ENCODE measurements around the gene SLC7A10.

The SLC7A10 gene

DNA sequence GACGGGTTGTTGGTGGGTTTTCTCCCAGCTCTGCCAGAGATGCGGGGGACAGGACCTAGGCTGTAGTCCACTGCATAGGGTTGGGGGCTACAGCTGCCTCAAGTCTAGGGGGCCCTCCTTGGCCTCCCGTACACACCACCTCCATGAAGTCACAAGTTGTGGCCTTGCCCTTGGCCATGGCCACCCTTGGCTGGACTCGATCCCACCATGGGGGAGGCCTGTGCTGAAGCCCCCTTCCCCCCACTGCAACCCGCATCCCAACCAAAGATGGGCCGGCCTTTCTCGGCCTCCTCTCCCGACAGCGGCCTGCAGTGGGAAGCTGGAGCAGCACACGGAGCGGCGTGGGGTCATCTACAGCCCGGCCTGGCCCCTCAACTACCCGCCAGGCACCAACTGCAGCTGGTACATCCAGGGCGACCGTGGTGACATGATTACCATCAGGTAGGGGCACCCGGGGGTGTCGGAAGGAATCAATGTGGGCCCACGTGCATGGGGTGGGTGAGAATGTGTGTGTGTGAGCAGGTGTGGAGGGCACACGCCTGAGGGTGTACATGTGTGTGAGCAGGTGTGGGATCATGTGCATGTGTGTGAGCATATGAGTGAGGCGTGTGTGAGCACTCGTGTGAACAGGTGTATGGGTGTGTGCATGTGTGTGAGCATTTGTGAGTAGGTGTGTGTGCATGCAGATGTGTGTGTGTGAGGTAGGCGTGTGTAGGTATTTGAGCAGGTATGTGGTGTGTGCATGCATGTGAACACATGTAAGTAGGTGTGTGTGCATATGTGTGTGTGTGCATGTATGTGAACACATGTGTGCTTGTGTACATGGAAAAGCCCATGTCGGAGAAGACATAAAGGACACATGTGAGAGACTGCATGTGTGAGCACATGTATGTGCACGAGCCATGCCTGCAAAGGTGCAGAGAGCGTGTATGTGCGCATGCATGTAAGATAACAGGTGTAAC lies 22.8 kb downstream of the SLC7A10 start:
- Histone ChIP-seq H3K4me3 (ENCODE audit: low read length) (no peak overlapping the region), H3K27ac (ENCODE audit: low read length) (no peak overlapping the region), H3K9me3 (ENCODE audit: control insufficient read depth, low read depth, low read length) (no peaks in the 10 kb centered on the region), H3K27me3 (ENCODE audit: control insufficient read depth, insufficient read depth, low read length) (no peaks in the 10 kb centered on the region), H3K4me1 (ENCODE audit: control insufficient read depth, low read depth, low read length) (no peaks in the 10 kb centered on the region), H3K9ac (ENCODE audit: low read length) (no peak overlapping the region), H3K36me3 (ENCODE audit: control insufficient read depth, low read depth, low read length) (peaks cover 8% of the 10 kb centered on the region)

DNA sequence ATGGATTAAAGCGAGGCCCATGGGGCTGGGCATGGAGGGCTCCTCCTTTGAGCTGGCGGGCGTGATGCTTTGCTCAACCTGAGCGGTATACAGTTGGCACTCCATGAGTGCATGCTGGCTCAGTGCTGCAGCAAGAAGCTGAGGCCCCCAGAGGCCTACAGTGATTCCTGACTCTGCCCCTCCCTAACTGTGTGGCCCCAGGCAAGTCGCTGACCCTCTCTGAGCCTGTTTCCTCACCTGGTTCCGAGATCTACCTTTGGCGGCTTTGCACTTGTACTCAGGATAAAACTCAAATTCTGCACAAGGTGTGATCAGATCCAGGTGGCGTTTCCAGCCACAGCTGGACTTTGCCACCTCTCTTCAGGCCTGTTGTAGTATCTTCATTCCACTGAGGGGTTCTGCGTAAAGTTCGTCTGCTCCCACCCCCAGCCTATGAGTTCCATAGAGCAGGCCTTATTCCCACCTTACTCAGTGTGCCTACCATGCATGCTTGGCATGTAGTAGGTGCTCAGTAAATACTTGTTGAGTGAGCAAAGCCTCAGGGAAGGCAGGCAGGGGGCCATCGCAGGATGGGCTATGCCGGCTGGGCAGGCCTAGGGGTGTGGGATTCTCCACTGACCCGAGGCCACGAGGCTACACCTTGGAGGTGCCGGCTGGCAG lies 23.6 kb downstream of the SLC7A10 start:
- Histone ChIP-seq H3K36me3 (ENCODE audit: control insufficient read depth, low read depth, low read length) (peaks cover 8% of the 10 kb centered on the region), H3K4me3 (ENCODE audit: low read length) (no peak overlapping the region), H3K9me3 (ENCODE audit: control insufficient read depth, low read depth, low read length) (no peaks in the 10 kb centered on the region)

DNA sequence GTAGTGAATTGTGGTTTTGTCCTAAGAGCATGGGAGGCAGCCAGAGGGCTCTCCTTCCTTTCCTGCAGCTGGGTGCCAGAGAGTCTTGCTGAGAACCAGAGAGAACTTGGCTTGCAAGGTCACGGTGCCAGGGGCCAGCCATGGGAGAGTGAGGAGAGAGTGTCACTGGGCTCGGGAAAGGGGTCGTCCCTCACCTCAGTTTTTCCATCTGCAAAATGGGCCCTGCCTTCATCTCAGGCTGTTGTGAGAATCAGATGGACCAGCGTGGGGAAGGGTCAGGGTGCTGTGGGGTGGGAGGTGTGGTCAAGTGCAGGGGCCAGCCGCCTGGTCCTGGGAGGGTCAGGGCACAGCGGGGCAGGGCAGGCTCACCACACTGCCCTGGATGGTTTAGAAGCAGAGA lies 24.2 kb downstream of the SLC7A10 start:
- H3K9ac ChIP-seq (ENCODE audit: low read length), result no peak overlapping the region
- H3K27me3 ChIP-seq (ENCODE audit: control insufficient read depth, insufficient read depth, low read length), result no peaks in the 10 kb centered on the region
- no peaks in the 10 kb centered on the region for H3K9me3 ChIP-seq (ENCODE audit: control insufficient read depth, low read depth, low read length)
- peaks cover 8% of the 10 kb centered on the region for H3K36me3 ChIP-seq (ENCODE audit: control insufficient read depth, low read depth, low read length)
- no peak overlapping the region for H3K27ac ChIP-seq (ENCODE audit: low read length)
- H3K4me3 ChIP-seq (ENCODE audit: low read length), result no peak overlapping the region
- H3K4me1 ChIP-seq (ENCODE audit: control insufficient read depth, low read depth, low read length), result no peaks in the 10 kb centered on the region

More for the DNA sequence above, 23.6 kb downstream of the SLC7A10 start:
- H3K27ac ChIP-seq (ENCODE audit: low read length), result no peak overlapping the region
- no peaks in the 10 kb centered on the region for H3K4me1 ChIP-seq (ENCODE audit: control insufficient read depth, low read depth, low read length)
- no peaks in the 10 kb centered on the region for H3K27me3 ChIP-seq (ENCODE audit: control insufficient read depth, insufficient read depth, low read length)
- no peak overlapping the region for H3K9ac ChIP-seq (ENCODE audit: low read length)

DNA sequence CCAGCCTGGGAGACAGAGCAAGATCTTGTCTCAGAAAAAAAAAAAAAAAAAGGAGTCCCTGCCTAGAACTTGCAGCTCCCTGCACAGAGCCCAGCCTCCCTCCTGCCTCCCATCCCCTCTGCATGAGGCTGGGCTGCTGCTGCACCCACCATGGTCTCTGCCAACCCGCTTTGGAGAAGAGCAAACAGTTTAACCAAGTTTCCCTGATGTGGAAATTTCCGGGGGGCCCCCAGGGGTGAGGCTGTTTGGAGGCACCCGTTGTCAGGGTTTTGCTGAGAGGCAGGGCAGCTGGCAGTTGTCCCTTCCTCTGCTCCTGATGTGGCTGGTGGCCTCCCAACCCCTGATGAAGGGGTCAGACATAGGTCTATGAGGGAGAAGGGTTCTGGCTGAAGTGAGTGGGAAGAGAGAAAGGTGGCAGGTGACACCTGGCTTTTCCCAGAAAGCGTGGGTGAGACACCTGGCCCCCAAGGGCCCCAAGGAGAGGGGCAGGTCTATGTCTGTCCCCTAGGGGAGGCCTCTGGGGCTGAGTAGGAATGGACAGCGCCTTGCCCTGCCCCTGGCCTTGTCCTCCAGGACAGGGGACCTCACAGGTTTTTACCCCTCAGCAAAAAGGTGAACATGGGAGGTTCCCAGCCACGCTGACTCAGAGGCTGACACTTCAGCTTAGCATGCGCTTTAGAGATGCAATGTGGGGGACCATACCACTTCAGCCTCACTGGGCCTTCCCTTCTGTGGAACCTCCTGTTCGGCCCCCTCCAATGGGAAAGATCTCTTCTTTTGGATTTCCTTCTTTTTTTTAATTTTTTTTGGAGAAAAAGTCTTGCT lies 26.0 kb downstream of the SLC7A10 start:
- no peaks in the 10 kb centered on the region for H3K9me3 ChIP-seq (ENCODE audit: control insufficient read depth, low read depth, low read length)

DNA sequence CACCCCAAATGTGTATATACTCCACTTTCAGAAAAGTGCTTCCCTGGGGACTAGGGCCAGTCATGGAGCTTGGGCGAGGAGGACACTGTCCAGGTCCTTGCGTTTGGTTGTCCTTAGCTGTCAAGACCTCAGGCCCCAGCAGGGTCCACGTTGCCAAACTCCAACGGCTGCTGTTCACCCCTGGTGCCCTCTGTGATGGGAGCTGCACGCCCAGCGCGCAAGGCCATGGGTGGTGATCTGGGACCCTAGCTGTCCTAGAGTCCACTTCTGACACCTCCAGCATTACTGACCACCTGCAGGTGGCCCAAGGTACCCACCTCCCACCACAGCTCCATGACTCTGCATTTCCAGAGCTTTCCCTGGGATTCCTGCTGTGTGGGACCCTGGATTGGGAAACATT lies 27.5 kb downstream of the SLC7A10 start:
- Histone ChIP-seq H3K27ac (ENCODE audit: low read length) (no peak overlapping the region), H3K9ac (ENCODE audit: low read length) (no peak overlapping the region), H3K27me3 (ENCODE audit: control insufficient read depth, insufficient read depth, low read length) (peaks cover 7% of the 10 kb centered on the region), H3K4me1 (ENCODE audit: control insufficient read depth, low read depth, low read length) (no peaks in the 10 kb centered on the region), H3K4me3 (ENCODE audit: low read length) (no peak overlapping the region), H3K36me3 (ENCODE audit: control insufficient read depth, low read depth, low read length) (peaks cover 1% of the 10 kb centered on the region), H3K9me3 (ENCODE audit: control insufficient read depth, low read depth, low read length) (no peaks in the 10 kb centered on the region)

More for the DNA sequence above, 26.0 kb downstream of the SLC7A10 start:
- no peaks in the 10 kb centered on the region for H3K27me3 ChIP-seq (ENCODE audit: control insufficient read depth, insufficient read depth, low read length)
- no peak overlapping the region for H3K27ac ChIP-seq (ENCODE audit: low read length)
- H3K36me3 ChIP-seq (ENCODE audit: control insufficient read depth, low read depth, low read length), result peaks cover 3% of the 10 kb centered on the region
- no peak overlapping the region for H3K9ac ChIP-seq (ENCODE audit: low read length)
- no peak overlapping the region for H3K4me3 ChIP-seq (ENCODE audit: low read length)
- H3K4me1 ChIP-seq (ENCODE audit: control insufficient read depth, low read depth, low read length), result no peaks in the 10 kb centered on the region

DNA sequence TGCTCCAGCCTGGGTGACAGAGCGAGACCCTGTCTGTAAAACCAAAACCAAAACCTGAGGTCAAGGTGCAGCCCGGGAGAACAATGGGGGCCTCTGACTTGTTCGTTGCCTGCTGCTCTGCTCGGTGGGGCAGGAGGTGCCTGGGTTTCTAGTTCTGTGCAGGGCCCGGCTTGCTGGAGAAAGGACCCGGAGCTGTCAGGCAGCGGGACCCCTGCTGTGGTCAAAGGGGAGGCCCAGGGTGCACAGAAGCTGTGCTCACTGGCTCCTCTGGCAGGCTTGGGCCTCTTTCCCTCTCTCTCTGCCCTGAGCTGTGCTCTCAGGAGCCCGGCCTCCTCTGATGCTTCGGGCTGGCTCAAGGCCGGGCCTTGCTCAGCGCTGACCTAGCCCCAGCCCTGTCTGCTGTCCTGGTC lies 28.1 kb downstream of the SLC7A10 start:
- Histone ChIP-seq H3K27ac (ENCODE audit: low read length) (no peak overlapping the region), H3K9ac (ENCODE audit: low read length) (no peak overlapping the region), H3K27me3 (ENCODE audit: control insufficient read depth, insufficient read depth, low read length) (peaks cover 12% of the 10 kb centered on the region), H3K4me1 (ENCODE audit: control insufficient read depth, low read depth, low read length) (no peaks in the 10 kb centered on the region), H3K4me3 (ENCODE audit: low read length) (no peak overlapping the region), H3K9me3 (ENCODE audit: control insufficient read depth, low read depth, low read length) (no peaks in the 10 kb centered on the region), H3K36me3 (ENCODE audit: control insufficient read depth, low read depth, low read length) (no peaks in the 10 kb centered on the region)

DNA sequence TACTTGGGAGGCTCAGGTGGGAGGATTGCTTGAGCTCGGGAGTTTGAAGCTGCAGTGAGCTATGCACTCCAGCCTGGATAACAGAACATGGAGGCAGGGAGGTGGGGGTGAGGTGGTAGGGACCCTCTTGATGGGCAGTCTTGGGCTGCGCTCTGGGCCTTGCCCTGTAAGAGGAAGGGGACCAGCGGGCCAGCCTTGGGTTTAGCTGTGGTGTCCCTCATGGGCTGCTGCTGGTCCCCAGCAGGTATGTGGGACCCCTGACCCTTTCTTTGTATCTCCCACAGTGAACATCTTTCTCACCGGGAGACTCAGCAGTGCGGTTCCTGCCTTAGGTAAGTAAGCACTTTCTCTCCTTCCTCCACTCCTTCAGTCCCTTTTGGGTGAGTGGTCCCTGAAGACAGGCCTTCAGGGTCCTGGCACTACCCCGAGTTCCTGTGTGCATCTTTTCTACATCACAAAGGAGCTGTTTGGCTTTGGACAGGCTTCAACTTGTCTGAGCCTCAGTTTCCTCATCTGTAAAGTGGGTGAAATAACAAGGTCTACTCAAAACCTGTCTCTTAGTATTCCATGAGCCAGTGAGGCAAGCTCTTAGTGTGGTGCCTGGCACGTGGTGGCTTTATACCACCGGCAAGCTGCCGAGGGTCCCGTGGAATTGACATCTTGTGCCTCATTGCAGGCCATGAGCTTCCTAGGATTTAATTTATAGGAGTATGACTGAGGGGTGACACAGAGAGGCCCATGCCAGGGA lies 29.0 kb downstream of the SLC7A10 start:
- Histone ChIP-seq H3K27ac (ENCODE audit: low read length) (no peak overlapping the region), H3K9me3 (ENCODE audit: control insufficient read depth, low read depth, low read length) (no peaks in the 10 kb centered on the region), H3K4me3 (ENCODE audit: low read length) (no peak overlapping the region), H3K4me1 (ENCODE audit: control insufficient read depth, low read depth, low read length) (no peaks in the 10 kb centered on the region), H3K36me3 (ENCODE audit: control insufficient read depth, low read depth, low read length) (no peaks in the 10 kb centered on the region), H3K27me3 (ENCODE audit: control insufficient read depth, insufficient read depth, low read length) (peaks cover 17% of the 10 kb centered on the region), H3K9ac (ENCODE audit: low read length) (no peak overlapping the region)

DNA sequence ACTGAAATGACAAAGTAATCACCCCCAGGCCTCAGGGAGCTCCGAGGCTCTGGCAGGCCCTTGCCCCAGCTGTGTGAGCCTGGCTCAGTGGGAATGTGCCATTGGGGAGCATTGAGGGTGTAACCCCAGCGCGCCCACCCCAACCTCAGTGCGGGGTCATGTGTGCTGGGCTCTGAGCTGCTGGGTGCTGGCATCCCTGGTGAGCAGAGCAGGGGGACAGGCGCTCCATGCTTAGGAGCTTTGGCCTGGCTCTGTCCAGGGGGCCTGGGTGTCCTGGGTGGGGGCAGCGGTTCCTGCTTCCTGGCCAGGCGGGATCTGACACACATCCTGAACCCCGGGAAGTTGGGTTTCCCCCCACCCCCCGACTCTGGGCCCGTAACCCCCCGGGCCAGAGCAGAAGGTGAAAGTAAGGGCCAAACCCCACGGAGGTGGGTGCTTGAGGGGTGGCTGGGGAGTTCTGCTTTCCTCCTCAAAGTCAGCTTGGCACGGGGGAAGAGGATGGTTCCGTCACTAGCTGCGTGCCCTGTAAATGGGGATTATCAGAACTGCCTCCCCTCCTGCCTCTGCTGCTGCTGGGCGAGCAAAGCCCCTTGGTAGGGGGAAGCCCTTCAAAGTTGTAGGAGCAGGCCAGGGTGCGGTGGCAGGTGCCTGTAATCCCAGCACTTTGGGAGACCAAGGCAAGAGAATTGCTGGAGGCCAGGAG lies 29.9 kb downstream of the SLC7A10 start:
- no peak overlapping the region for H3K27ac ChIP-seq (ENCODE audit: low read length)
- H3K36me3 ChIP-seq (ENCODE audit: control insufficient read depth, low read depth, low read length), result no peaks in the 10 kb centered on the region
- H3K9me3 ChIP-seq (ENCODE audit: control insufficient read depth, low read depth, low read length), result no peaks in the 10 kb centered on the region
- peaks cover 17% of the 10 kb centered on the region for H3K27me3 ChIP-seq (ENCODE audit: control insufficient read depth, insufficient read depth, low read length)
- H3K9ac ChIP-seq (ENCODE audit: low read length), result peak overlapping the region; percentile 3
- H3K4me3 ChIP-seq (ENCODE audit: low read length), result peak overlapping the region; percentile 48
- H3K4me1 ChIP-seq (ENCODE audit: control insufficient read depth, low read depth, low read length), result no peaks in the 10 kb centered on the region

DNA sequence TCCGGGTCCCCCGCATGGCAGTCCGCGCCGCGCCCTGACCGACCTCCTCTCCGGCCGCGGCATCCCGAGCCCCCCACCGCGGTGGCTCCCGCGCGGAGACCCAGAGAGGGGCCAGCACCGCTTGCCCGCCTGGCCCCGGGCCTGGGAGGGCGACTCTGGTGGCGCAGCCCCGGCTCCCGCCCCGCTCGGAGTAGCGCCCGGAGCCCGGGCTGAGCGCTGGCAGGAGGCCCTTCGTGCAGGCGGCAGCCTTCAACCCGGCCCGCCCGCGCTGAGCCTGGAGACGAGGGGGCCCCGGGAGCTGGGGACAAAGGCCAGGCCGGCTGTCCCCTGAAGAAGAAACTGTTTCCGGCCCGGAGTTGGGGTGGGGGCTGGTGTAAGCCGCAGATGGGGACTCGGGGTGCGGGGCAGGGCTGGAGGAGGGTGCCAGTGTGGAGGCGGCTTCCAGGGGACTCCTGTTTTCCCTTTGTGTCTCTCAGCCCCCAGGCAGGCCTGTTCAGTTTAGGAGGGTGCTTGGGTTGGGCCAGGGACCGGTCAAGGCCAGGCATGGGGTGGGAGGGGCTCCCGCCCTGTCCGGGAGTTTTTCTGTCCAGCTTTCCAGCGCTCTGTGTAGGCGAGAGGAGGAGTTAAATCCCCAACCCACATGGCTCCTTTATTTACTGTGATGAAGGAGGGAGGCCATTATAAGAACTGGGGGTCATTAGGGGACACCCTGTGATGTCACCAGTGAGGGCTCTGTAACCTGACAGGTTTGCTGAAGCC lies 30.6 kb downstream of the SLC7A10 start:
- H3K4me1 ChIP-seq (ENCODE audit: control insufficient read depth, low read depth, low read length), result no peaks in the 10 kb centered on the region
- H3K9ac ChIP-seq (ENCODE audit: low read length), result peak overlapping the region; percentile 3
- peaks cover 17% of the 10 kb centered on the region for H3K27me3 ChIP-seq (ENCODE audit: control insufficient read depth, insufficient read depth, low read length)
- H3K36me3 ChIP-seq (ENCODE audit: control insufficient read depth, low read depth, low read length), result no peaks in the 10 kb centered on the region
- peak overlapping the region; percentile 48 for H3K4me3 ChIP-seq (ENCODE audit: low read length)
- no peaks in the 10 kb centered on the region for H3K9me3 ChIP-seq (ENCODE audit: control insufficient read depth, low read depth, low read length)
- no peak overlapping the region for H3K27ac ChIP-seq (ENCODE audit: low read length)

DNA sequence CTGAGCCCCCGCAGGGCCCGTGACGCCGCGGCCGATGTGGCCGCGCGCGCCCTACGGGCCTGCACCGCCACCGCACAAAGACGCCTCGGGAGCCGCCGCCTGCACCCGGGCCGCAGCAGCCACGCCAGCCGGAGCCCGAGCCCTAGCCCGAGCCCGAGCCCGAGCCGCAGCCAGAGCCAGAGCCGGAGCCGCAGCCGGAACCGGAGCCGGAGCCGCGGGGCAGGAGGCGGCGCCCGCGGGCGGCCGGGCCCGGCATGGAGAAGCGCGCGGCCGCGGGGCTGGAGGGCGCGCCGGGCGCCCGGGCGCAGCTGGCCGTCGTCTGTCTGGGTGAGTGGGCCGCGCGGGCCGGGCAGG lies 31.1 kb downstream of the SLC7A10 start:
- Histone ChIP-seq H3K4me3 (ENCODE audit: low read length) (peak overlapping the region; percentile 48), H3K9me3 (ENCODE audit: control insufficient read depth, low read depth, low read length) (no peaks in the 10 kb centered on the region), H3K9ac (ENCODE audit: low read length) (no peak overlapping the region), H3K36me3 (ENCODE audit: control insufficient read depth, low read depth, low read length) (no peaks in the 10 kb centered on the region), H3K27ac (ENCODE audit: low read length) (no peak overlapping the region), H3K27me3 (ENCODE audit: control insufficient read depth, insufficient read depth, low read length) (peaks cover 17% of the 10 kb centered on the region), H3K4me1 (ENCODE audit: control insufficient read depth, low read depth, low read length) (no peaks in the 10 kb centered on the region)

Measured in iPS-18a (cell line).